GM23248 (cell line): Measurements from ENCODE around the gene HPSE.
"Not testable (repeated sequence)": the region's sequence is repeated elsewhere in the genome, so short reads cannot be mapped to it uniquely, and the experiment has no call there.

Experiments
- EZH2 ChIP-seq: fragments of 200-600 bp; sonication (generic); IDR thresholded peaks from 2 replicates; pipeline ENCODE4 v1.6.1; 2018; ENCODE audit warnings: antibody characterized with exemption, mild to moderate bottlenecking; ENCODE audit not compliant: insufficient read depth, poor library complexity, severe bottlenecking
- EZH2phosphoT487 ChIP-seq: fragments of 200-600 bp; sonication (generic); IDR thresholded peaks from 2 replicates; pipeline ENCODE4 v1.6.1; 2018; ENCODE audit warnings: antibody characterized with exemption, moderate library complexity, mild to moderate bottlenecking, low read depth; ENCODE audit not compliant: insufficient read depth

GRCh38 chr4:83325306-83325705 is 9.3 kb downstream of the HPSE start:
- TF ChIP-seq EZH2phosphoT487, EZH2: not testable (repeated sequence)
